SK-N-SH treated with all-trans-retinoic acid at 6 μM for 48 hours (cell line): ENCODE results near the gene TIAM2.

Source experiments
- ATAC-seq: fragments of 200-7000 bp; cut with Tn5 transposase; 3 replicates; pipeline ENCODE4 v1.9.1; 2020; ENCODE audit warnings: mild to moderate bottlenecking, moderate library complexity
- BACH2 ChIP-seq: fragments of 250-450 bp; sonication (Bioruptor Pico); IDR thresholded peaks from 2 replicates; pipeline ENCODE4 v1.9.0; 2021; ENCODE audit warnings: mild to moderate bottlenecking, borderline replicate concordance
- CSDC2 ChIP-seq: fragments of 250-450 bp; sonication (Bioruptor Pico); IDR thresholded peaks from 2 replicates; pipeline ENCODE4 v1.5.0; 2020; ENCODE audit warnings: mild to moderate bottlenecking, moderate library complexity
- ESRRG ChIP-seq: fragments of 250-450 bp; sonication (Bioruptor Pico); IDR thresholded peaks from 2 replicates; pipeline ENCODE4 v1.6.1; 2021; ENCODE audit warnings: mild to moderate bottlenecking
- GLIS3 ChIP-seq: fragments of 250-450 bp; sonication (Bioruptor Pico); IDR thresholded peaks from 2 replicates; pipeline ENCODE4 v1.5.0; 2020; ENCODE audit warnings: mild to moderate bottlenecking, moderate library complexity
- ISL1 ChIP-seq: fragments of 250-450 bp; sonication (Bioruptor Pico); IDR thresholded peaks from 2 replicates; pipeline ENCODE4 v2.1.2; 2022; ENCODE audit warnings: mild to moderate bottlenecking, moderate library complexity
- OSR1 ChIP-seq: fragments of 250-450 bp; sonication (Bioruptor Pico); IDR thresholded peaks from 2 replicates; pipeline ENCODE4 v1.8.0; 2022; ENCODE audit warnings: moderate library complexity, mild to moderate bottlenecking, inconsistent platforms
- PPARA ChIP-seq: fragments of 250-450 bp; sonication (Bioruptor Pico); IDR thresholded peaks from 2 replicates; pipeline ENCODE4 v1.5.0; 2020; ENCODE audit warnings: mild to moderate bottlenecking, borderline replicate concordance
- RARB ChIP-seq: fragments of 250-450 bp; sonication (Bioruptor Pico); IDR thresholded peaks from 2 replicates; pipeline ENCODE4 v1.8.0; 2021; ENCODE audit warnings: mild to moderate bottlenecking, moderate library complexity
- TCF4 ChIP-seq: fragments of 250-450 bp; sonication (Bioruptor Pico); IDR thresholded peaks from 2 replicates; pipeline ENCODE4 v1.8.0; 2021; ENCODE audit warnings: mild to moderate bottlenecking, moderate library complexity, borderline replicate concordance
- TOX ChIP-seq: fragments of 250-450 bp; sonication (Bioruptor Pico); IDR thresholded peaks from 2 replicates; pipeline ENCODE4 v1.8.0; 2021; ENCODE audit warnings: mild to moderate bottlenecking, moderate library complexity, borderline replicate concordance
- ZFP3 ChIP-seq: fragments of 250-450 bp; sonication (Bioruptor Pico); IDR thresholded peaks from 2 replicates; pipeline ENCODE4 v1.5.0; 2020; ENCODE audit warnings: mild to moderate bottlenecking, moderate library complexity
- ZFP30 ChIP-seq: fragments of 450-650 bp; formaldehyde crosslinking; IDR thresholded peaks from 2 replicates; pipeline ENCODE4 v1.5.0; 2022; ENCODE audit warnings: mild to moderate bottlenecking, moderate library complexity
- ZNF565 ChIP-seq: fragments of 450-650 bp; formaldehyde crosslinking; conservative IDR thresholded peaks from 2 replicates; pipeline ENCODE4 v1.5.0; 2020; ENCODE audit warnings: low read depth, mild to moderate bottlenecking, moderate library complexity
- ZNF8 ChIP-seq: fragments of 450-650 bp; formaldehyde crosslinking; IDR thresholded peaks from 2 replicates; pipeline ENCODE4 v1.5.0; 2020; ENCODE audit warnings: mild to moderate bottlenecking, moderate library complexity
- TF ChIP-seq, protein P1 (sequence below): fragments of 250-450 bp; sonication (Bioruptor Pico); IDR thresholded peaks from 2 replicates; pipeline ENCODE4 v1.5.1; 2020; ENCODE audit warnings: low read depth, mild to moderate bottlenecking, moderate library complexity
- TF ChIP-seq, protein P2 (sequence below): fragments of 250-450 bp; sonication (Bioruptor Pico); IDR thresholded peaks from 2 replicates; pipeline ENCODE4 v1.5.1; 2021; ENCODE audit warnings: mild to moderate bottlenecking, moderate library complexity
- TF ChIP-seq, protein P3 (sequence below): fragments of 250-450 bp; sonication (Bioruptor Pico); IDR thresholded peaks from 2 replicates; pipeline ENCODE4 v1.5.0; 2020; ENCODE audit warnings: mild to moderate bottlenecking, moderate library complexity
- TF ChIP-seq, protein P4 (sequence below): fragments of 250-450 bp; sonication (Bioruptor Pico); IDR thresholded peaks from 2 replicates; pipeline ENCODE4 v1.8.0; 2021; ENCODE audit warnings: low read depth, mild to moderate bottlenecking, moderate library complexity, borderline replicate concordance
- TF ChIP-seq, protein P5 (sequence below): fragments of 250-450 bp; sonication (Bioruptor Pico); IDR thresholded peaks from 2 replicates; pipeline ENCODE4 v1.8.0; 2020; ENCODE audit warnings: mild to moderate bottlenecking, moderate library complexity, borderline replicate concordance

The TIAM2 gene

DNA sequence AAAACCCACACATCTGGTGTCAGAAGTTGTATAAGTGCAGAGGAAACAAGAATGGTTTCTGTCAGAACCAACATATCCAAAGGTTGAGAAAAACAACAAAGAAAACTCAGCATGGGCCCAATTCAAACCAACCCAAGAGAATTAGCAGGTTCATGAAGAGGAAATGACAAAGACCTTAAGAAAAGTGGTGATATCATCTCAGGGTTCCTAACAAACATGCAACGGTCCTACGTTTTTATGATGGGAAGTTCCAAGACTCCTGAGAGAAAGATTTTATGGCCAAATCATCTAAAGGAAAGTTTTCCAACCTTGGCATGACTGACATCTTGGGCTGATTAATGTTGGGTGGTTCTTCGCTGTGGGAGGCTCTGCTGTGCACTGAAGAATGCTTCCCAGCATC lies 296.2 kb downstream of the TIAM2 start:
- TF ChIP-seq RARB (CRISPR knock-in tag), result no peak
- TF ChIP-seq TCF4, result no peak
- no peak for TF ChIP-seq ZNF565
- no peak for TF ChIP-seq ZNF8 (CRISPR knock-in tag)
- TF ChIP-seq ESRRG (CRISPR knock-in tag), result no peak
- TF ChIP-seq, protein P1, sequence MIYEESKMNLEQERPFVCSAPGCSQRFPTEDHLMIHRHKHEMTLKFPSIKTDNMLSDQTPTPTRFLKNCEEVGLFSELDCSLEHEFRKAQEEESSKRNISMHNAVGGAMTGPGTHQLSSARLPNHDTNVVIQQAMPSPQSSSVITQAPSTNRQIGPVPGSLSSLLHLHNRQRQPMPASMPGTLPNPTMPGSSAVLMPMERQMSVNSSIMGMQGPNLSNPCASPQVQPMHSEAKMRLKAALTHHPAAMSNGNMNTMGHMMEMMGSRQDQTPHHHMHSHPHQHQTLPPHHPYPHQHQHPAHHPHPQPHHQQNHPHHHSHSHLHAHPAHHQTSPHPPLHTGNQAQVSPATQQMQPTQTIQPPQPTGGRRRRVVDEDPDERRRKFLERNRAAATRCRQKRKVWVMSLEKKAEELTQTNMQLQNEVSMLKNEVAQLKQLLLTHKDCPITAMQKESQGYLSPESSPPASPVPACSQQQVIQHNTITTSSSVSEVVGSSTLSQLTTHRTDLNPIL (CRISPR knock-in tag), result no peak
- ATAC-seq, result no peak

DNA sequence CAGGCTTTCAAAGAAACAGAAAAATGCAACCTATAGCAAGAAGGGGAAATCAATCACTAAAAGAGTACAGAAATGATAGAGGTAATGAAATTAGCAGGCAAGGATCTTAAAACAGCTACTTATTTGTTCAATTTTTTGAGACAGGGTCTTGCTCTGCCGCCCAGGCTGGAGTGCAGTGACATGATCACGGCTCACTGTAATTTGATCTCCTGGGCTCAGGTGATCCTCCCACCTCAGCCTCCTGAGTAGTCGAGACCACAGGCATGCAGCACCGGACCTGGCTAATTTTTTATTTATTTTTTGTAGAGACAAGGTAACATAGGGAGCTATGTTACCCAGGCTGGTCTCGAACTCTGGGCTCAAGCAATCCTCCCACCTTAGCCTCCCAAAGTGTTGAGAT lies 297.6 kb downstream of the TIAM2 start:
- no peak for ATAC-seq

DNA sequence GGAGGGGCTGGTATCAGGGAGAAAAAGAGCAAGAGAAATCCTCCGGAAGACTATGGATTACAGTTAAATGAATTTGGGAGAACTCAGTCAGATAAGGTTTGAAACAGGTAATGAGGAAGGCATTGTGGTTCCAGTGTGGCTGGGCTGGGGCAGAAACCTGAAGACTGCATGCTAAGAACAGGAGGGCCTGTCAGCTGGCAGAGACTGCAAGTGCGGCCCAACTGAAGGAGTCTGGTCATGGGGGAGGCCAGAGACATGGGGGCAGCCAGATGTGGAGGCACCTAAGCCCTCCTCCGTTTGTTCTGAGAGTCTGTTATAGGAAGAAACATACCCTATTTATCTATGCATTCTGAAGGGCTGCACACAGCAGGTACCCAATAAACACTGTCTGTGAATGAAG lies 302.6 kb downstream of the TIAM2 start:
- no peak for TF ChIP-seq ZFP3
- ATAC-seq, result no peak

More for the DNA sequence above, 297.6 kb downstream of the TIAM2 start:
- TF ChIP-seq, protein P2, sequence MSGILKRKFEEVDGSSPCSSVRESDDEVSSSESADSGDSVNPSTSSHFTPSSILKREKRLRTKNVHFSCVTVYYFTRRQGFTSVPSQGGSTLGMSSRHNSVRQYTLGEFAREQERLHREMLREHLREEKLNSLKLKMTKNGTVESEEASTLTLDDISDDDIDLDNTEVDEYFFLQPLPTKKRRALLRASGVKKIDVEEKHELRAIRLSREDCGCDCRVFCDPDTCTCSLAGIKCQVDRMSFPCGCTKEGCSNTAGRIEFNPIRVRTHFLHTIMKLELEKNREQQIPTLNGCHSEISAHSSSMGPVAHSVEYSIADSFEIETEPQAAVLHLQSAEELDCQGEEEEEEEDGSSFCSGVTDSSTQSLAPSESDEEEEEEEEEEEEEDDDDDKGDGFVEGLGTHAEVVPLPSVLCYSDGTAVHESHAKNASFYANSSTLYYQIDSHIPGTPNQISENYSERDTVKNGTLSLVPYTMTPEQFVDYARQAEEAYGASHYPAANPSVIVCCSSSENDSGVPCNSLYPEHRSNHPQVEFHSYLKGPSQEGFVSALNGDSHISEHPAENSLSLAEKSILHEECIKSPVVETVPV (CRISPR knock-in tag), result no peak
- TF ChIP-seq, protein P3, sequence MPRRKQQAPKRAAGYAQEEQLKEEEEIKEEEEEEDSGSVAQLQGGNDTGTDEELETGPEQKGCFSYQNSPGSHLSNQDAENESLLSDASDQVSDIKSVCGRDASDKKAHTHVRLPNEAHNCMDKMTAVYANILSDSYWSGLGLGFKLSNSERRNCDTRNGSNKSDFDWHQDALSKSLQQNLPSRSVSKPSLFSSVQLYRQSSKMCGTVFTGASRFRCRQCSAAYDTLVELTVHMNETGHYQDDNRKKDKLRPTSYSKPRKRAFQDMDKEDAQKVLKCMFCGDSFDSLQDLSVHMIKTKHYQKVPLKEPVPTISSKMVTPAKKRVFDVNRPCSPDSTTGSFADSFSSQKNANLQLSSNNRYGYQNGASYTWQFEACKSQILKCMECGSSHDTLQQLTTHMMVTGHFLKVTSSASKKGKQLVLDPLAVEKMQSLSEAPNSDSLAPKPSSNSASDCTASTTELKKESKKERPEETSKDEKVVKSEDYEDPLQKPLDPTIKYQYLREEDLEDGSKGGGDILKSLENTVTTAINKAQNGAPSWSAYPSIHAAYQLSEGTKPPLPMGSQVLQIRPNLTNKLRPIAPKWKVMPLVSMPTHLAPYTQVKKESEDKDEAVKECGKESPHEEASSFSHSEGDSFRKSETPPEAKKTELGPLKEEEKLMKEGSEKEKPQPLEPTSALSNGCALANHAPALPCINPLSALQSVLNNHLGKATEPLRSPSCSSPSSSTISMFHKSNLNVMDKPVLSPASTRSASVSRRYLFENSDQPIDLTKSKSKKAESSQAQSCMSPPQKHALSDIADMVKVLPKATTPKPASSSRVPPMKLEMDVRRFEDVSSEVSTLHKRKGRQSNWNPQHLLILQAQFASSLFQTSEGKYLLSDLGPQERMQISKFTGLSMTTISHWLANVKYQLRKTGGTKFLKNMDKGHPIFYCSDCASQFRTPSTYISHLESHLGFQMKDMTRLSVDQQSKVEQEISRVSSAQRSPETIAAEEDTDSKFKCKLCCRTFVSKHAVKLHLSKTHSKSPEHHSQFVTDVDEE (CRISPR knock-in tag), result no peak
- no peak for TF ChIP-seq PPARA (CRISPR knock-in tag)
- no peak for TF ChIP-seq BACH2
- no peak for TF ChIP-seq CSDC2 (CRISPR knock-in tag)
- no peak for TF ChIP-seq OSR1 (CRISPR knock-in tag)
- no peak for TF ChIP-seq RARB (CRISPR knock-in tag)
- TF ChIP-seq, protein P4, sequence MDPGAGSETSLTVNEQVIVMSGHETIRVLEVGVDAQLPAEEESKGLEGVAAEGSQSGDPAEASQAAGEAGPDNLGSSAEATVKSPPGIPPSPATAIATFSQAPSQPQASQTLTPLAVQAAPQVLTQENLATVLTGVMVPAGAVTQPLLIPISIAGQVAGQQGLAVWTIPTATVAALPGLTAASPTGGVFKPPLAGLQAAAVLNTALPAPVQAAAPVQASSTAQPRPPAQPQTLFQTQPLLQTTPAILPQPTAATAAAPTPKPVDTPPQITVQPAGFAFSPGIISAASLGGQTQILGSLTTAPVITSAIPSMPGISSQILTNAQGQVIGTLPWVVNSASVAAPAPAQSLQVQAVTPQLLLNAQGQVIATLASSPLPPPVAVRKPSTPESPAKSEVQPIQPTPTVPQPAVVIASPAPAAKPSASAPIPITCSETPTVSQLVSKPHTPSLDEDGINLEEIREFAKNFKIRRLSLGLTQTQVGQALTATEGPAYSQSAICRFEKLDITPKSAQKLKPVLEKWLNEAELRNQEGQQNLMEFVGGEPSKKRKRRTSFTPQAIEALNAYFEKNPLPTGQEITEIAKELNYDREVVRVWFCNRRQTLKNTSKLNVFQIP (CRISPR knock-in tag), result no peak
- TF ChIP-seq ZNF8 (CRISPR knock-in tag), result no peak
- no peak for TF ChIP-seq TCF4
- TF ChIP-seq TOX, result no peak
- TF ChIP-seq, protein P1 (CRISPR knock-in tag), result no peak
- no peak for TF ChIP-seq GLIS3 (CRISPR knock-in tag)
- TF ChIP-seq ZNF565, result no peak
- no peak for TF ChIP-seq ESRRG (CRISPR knock-in tag)
- no peak for TF ChIP-seq ZFP30
- no peak for TF ChIP-seq ZFP3
- TF ChIP-seq, protein P5, sequence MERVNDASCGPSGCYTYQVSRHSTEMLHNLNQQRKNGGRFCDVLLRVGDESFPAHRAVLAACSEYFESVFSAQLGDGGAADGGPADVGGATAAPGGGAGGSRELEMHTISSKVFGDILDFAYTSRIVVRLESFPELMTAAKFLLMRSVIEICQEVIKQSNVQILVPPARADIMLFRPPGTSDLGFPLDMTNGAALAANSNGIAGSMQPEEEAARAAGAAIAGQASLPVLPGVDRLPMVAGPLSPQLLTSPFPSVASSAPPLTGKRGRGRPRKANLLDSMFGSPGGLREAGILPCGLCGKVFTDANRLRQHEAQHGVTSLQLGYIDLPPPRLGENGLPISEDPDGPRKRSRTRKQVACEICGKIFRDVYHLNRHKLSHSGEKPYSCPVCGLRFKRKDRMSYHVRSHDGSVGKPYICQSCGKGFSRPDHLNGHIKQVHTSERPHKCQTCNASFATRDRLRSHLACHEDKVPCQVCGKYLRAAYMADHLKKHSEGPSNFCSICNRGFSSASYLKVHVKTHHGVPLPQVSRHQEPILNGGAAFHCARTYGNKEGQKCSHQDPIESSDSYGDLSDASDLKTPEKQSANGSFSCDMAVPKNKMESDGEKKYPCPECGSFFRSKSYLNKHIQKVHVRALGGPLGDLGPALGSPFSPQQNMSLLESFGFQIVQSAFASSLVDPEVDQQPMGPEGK (CRISPR knock-in tag), result no peak

DNA sequence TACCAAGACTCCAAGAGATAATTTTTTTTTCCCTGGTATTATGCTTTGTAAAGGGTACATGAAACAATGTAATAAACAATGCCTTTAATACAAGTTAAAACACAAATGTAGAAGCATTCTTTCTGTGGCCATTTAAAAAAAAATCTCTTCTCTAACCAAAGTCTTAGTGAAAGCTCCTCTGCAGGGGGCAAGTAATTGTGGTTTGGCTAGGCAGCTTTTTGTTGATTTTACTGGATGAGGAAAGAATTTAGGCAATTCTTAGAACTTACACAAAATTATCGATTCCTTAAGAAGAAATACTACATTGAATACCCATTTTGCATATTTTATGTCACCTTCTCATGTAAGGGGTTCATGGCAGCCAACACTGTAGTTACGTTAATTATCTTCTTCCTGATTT lies 306.8 kb downstream of the TIAM2 start:
- TF ChIP-seq RARB (CRISPR knock-in tag), result no peak
- no peak for TF ChIP-seq ISL1
- no peak for TF ChIP-seq ZFP3
- TF ChIP-seq, protein P4 (CRISPR knock-in tag), result no peak
- no peak for TF ChIP-seq BACH2
- TF ChIP-seq, all 23 proteins: peak for 0
- ATAC-seq, result no peak
